Hindlimb muscle (tissue), 1 donor: ENCODE measurements around the gene PLBD2. TPM values are rescaled to one million over a fixed set of nuclear protein-coding genes. Genes with fewer than 3 reads are reported as not detected.

Experiments used
- DNase-seq: peaks from one replicate; pipeline ENCODE4 v3.0.0-alpha.2; 2013
- polyA plus RNA-seq: library from polyadenylated mRNA; unstranded; fragments of 120-200 nt; gene quantifications from one replicate; pipeline ENCODE4 v1.2.1, GENCODE V29; 2013; ENCODE audit not compliant: insufficient read length

The PLBD2 gene
- polyA plus RNA-seq, 1 donor: 15.5 TPM

GRCh38 chr12:113420996-113421595 lies 62.7 kb downstream of the PLBD2 start:
- DNase-seq: no peak

GRCh38 chr12:113422030-113422885 lies 63.9 kb downstream of the PLBD2 start, which contains the start of gene SDSL:
TSS of gene SDSL (plus strand) at chr12:113422380. CDS start at chr12:113427983, 5,603 bp downstream.
- peak; percentile 45 for DNase-seq

GRCh38 chr12:113422886-113423669 lies 64.7 kb downstream of the PLBD2 start:
- no peak for DNase-seq

- no peak for DNase-seq
Observed at GRCh38 chr12:113424456-113424855, 66.1 kb downstream of the PLBD2 start.

GRCh38 chr12:113424915-113425823 lies 66.8 kb downstream of the PLBD2 start:
- peak; percentile 42 for DNase-seq

- no peak for DNase-seq
Observed at GRCh38 chr12:113425960-113426453, 67.6 kb downstream of the PLBD2 start.

GRCh38 chr12:113427882-113428281 lies 69.5 kb downstream of the PLBD2 start:
- DNase-seq: no peak

- DNase-seq: no peak
Observed at GRCh38 chr12:113428482-113428881, 70.1 kb downstream of the PLBD2 start.

GRCh38 chr12:113432986-113433385 lies 74.6 kb downstream of the PLBD2 start:
- no peak for DNase-seq

- no peak for DNase-seq
Observed at GRCh38 chr12:113435367-113435766, 77.0 kb downstream of the PLBD2 start.

GRCh38 chr12:113436586-113436985 lies 78.2 kb downstream of the PLBD2 start:
- DNase-seq: no peak

- DNase-seq: no peak
Observed at GRCh38 chr12:113436993-113437728, 78.8 kb downstream of the PLBD2 start.

- DNase-seq: no peak
Observed at GRCh38 chr12:113437729-113438100, 79.3 kb downstream of the PLBD2 start.

GRCh38 chr12:113438523-113439300 lies 80.3 kb downstream of the PLBD2 start:
- DNase-seq: no peak

- DNase-seq: no peak
Observed at GRCh38 chr12:113439301-113439597, 80.9 kb downstream of the PLBD2 start.

GRCh38 chr12:113439606-113440030 lies 81.2 kb downstream of the PLBD2 start:
- no peak for DNase-seq

GRCh38 chr12:113440336-113440735 lies 81.9 kb downstream of the PLBD2 start:
- no peak for DNase-seq
